Gastrocnemius medialis (tissue), 4 donors: ENCODE results near the gene PLEKHM2.

ENCODE experiments used
- CTCF ChIP-seq, 5 experiments: fragments of 450-650 bp in 3 of 5; fragments of 200-600 bp in 2 of 5; sonication (generic) in 2 of 5; IDR thresholded peaks in 4 of 5; conservative IDR thresholded peaks in 1 of 5; 1 replicate in 4 of 5; 2 replicates in 1 of 5; pipeline ENCODE4 v1.5.1; 2016 to 2019; ENCODE audit warnings: antibody characterized with exemption in 5 of 5, mild to moderate bottlenecking in 3 of 5, moderate library complexity in 3 of 5
- POLR2A ChIP-seq, 2 donors: fragments of 450-650 bp; IDR thresholded peaks; one replicate each; pipeline ENCODE4 v1.6.1; 2017; ENCODE audit warnings: antibody characterized with exemption in 2 of 2, mild to moderate bottlenecking in 2 of 2, moderate library complexity in 2 of 2

- no peak for TF ChIP-seq CTCF (IDR thresholded peaks at IDR 0.05 in 4 of 5, conservative IDR thresholded peaks at IDR 0.05 in 1 of 5)
- TF ChIP-seq POLR2A (IDR thresholded peaks at IDR 0.05): no peak
Measured at GRCh38 chr1:15657021-15657420, 27.1 kb upstream of the PLEKHM2 start.
